ENCODE results near the gene PON1. TPM values are rescaled to one million over a fixed set of nuclear protein-coding genes. Genes with fewer than 3 reads are reported as not detected.

PON1 gene
- 0.28 to 0.59 TPM (median 0.52 TPM) in 5 replicates for total RNA-seq (2022; extraction: Qiagen RNA extraction; ENCODE audit: low read depth)

DNA sequence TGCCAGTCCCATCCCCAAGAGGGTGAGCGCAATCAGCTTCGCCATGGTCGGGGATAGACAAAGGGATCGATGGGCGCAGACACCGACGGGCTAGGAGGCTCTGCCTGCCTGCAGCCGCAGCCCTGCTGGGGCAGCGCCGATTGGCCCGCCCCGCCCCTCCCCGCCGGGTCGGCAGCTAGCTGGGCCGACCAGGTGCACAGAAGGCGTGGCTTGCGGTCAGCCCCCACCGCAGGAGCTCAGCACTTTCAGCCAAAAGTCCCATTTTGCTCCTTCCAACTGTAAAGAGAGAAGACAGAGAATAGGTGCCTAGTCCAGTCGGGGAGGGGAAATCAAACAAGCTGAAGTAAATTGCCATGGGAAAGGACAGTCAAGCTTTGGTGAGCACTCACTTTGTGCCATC is at the start of gene PON1:
TSS of gene PON1 (minus strand) at position 102 of the 400 bp plus-strand sequence. CDS start at position 45, 57 bp downstream.

Other genes with a start within 250 kb of the PON1 start
- 28.7 to 39.9 TPM (median 35.0 TPM) in 5 replicates for gene PON3, start 71.8 kb upstream of the PON1 start, total RNA-seq (2022; extraction: Qiagen RNA extraction; ENCODE audit: low read depth)
- gene PON2, start 110.5 kb upstream of the PON1 start, total RNA-seq (2022; extraction: Qiagen RNA extraction; ENCODE audit: low read depth): 275 to 335 TPM (median 284 TPM) in 5 replicates
- gene ASB4, start 161.4 kb upstream of the PON1 start, total RNA-seq (2022; extraction: Qiagen RNA extraction; ENCODE audit: low read depth): 0.13 to 0.37 TPM (median 0.32 TPM) in 5 replicates